DND-41 (cell line): Measurements from ENCODE around the gene EIPR1.

Experiments
- CTCF ChIP-seq: IDR thresholded peaks from 2 replicates; pipeline ENCODE4 v1.5.1; 2012; ENCODE audit warnings: borderline replicate concordance, low read length, moderate library complexity, mild to moderate bottlenecking; ENCODE audit not compliant: poor library complexity, severe bottlenecking; ENCODE audit errors: extremely low read depth
- EZH2 ChIP-seq: IDR thresholded peaks from 3 replicates; pipeline ENCODE4 v1.6.1; 2012; ENCODE audit warnings: borderline replicate concordance, low read depth, mild to moderate bottlenecking, moderate library complexity, low read length, inconsistent platforms; ENCODE audit not compliant: severe bottlenecking

GRCh38 chr2:3205845-3206244, 171.8 kb downstream of the EIPR1 start:
- TF ChIP-seq CTCF (no peak), EZH2 (no peak)
